ENCODE results near the gene AFF1. TPM values are rescaled to one million over a fixed set of nuclear protein-coding genes. Genes with fewer than 3 reads are reported as not detected.
"Not testable (repeated sequence)": the region's sequence is repeated elsewhere in the genome, so short reads cannot be mapped to it uniquely, and the experiment has no call there.

AFF1 gene
- polyA plus RNA-seq, 4 donors = 36.9 to 54.1 (median 48.3) TPM

GRCh38 chr4:87128006-87128705 is 193.3 kb downstream of the AFF1 start:
- no peak for DNase-seq (ENCODE audit: low read depth in 4 of 4, low spot score in 2 of 4)

GRCh38 chr4:87129681-87130080 is 194.9 kb downstream of the AFF1 start:
- DNase-seq (ENCODE audit: low read depth in 4 of 4, low spot score in 2 of 4) = no peak

GRCh38 chr4:87130985-87131703 is 196.3 kb downstream of the AFF1 start:
- no peak for DNase-seq (ENCODE audit: low read depth in 4 of 4, low spot score in 2 of 4)

- DNase-seq (ENCODE audit: low read depth in 4 of 4, low spot score in 2 of 4) = no peak
Measured at GRCh38 chr4:87132035-87132434, 197.2 kb downstream of the AFF1 start.

- no peak for DNase-seq (ENCODE audit: low read depth in 4 of 4, low spot score in 2 of 4)
Measured at GRCh38 chr4:87133183-87133582, 198.4 kb downstream of the AFF1 start.

GRCh38 chr4:87134122-87134521 is 199.3 kb downstream of the AFF1 start:
- DNase-seq (ENCODE audit: low read depth in 4 of 4, low spot score in 2 of 4) = no peak

GRCh38 chr4:87141428-87141827 is 206.6 kb downstream of the AFF1 start:
- DNase-seq (ENCODE audit: low read depth in 4 of 4, low spot score in 2 of 4) = no peak

GRCh38 chr4:87144356-87144755 is 209.5 kb downstream of the AFF1 start:
- no peak for DNase-seq (ENCODE audit: low read depth in 4 of 4, low spot score in 2 of 4)

GRCh38 chr4:87145934-87146333 is 211.1 kb downstream of the AFF1 start:
- not testable (repeated sequence) for DNase-seq (ENCODE audit: low read depth in 4 of 4, low spot score in 2 of 4)

GRCh38 chr4:87147116-87147515 is 212.3 kb downstream of the AFF1 start:
- DNase-seq (ENCODE audit: low read depth in 4 of 4, low spot score in 2 of 4) = no peak

- peak; percentile 56 to 75 (median 66) for DNase-seq (ENCODE audit: low read depth in 4 of 4, low spot score in 2 of 4)
Measured at GRCh38 chr4:87150498-87151261, 215.9 kb downstream of the AFF1 start.

GRCh38 chr4:87151730-87152129 is 216.9 kb downstream of the AFF1 start:
- DNase-seq (ENCODE audit: low read depth in 4 of 4, low spot score in 2 of 4) = no peak

GRCh38 chr4:87152310-87153041 is 217.7 kb downstream of the AFF1 start:
- DNase-seq (ENCODE audit: low read depth in 4 of 4, low spot score in 2 of 4) = no peak

- DNase-seq (ENCODE audit: low read depth in 4 of 4, low spot score in 2 of 4) = no peak
Measured at GRCh38 chr4:87153078-87153870, 218.5 kb downstream of the AFF1 start.

- DNase-seq (ENCODE audit: low read depth in 4 of 4, low spot score in 2 of 4) = no peak
Measured at GRCh38 chr4:87165892-87166291, 231.1 kb downstream of the AFF1 start.

- no peak for DNase-seq (ENCODE audit: low read depth in 4 of 4, low spot score in 2 of 4)
Measured at GRCh38 chr4:87166296-87166854, 231.6 kb downstream of the AFF1 start.

- no peak for DNase-seq (ENCODE audit: low read depth in 4 of 4, low spot score in 2 of 4)
Measured at GRCh38 chr4:87171944-87172343, 237.1 kb downstream of the AFF1 start.

- DNase-seq (ENCODE audit: low read depth in 4 of 4, low spot score in 2 of 4) = no peak
Measured at GRCh38 chr4:87174672-87175071, 239.9 kb downstream of the AFF1 start.

GRCh38 chr4:87179751-87180150 is 244.9 kb downstream of the AFF1 start:
- DNase-seq (ENCODE audit: low read depth in 4 of 4, low spot score in 2 of 4) = no peak

- DNase-seq (ENCODE audit: low read depth in 4 of 4, low spot score in 2 of 4) = no peak
Measured at GRCh38 chr4:87180767-87181166, 246.0 kb downstream of the AFF1 start.
